Uterus (tissue), 2 donors: ENCODE measurements around the gene PBX1.

ENCODE experiments used
- POLR2A ChIP-seq, 2 donors: fragments of 450-650 bp; IDR thresholded peaks; one replicate each; pipeline ENCODE4 v1.6.1; 2016; ENCODE audit warnings: antibody characterized with exemption in 2 of 2, mild to moderate bottlenecking in 1 of 2, moderate library complexity in 1 of 2
- TF ChIP-seq, protein P1 (sequence below), 4 experiments: fragments of 200-600 bp in 2 of 4; fragments of 450-650 bp in 2 of 4; sonication (generic) in 2 of 4; IDR thresholded peaks; one replicate each; pipeline ENCODE4 v1.5.1; 2016 to 2019; ENCODE audit warnings: antibody characterized with exemption in 4 of 4, mild to moderate bottlenecking in 2 of 4, moderate library complexity in 1 of 4

- TF ChIP-seq, protein P1, sequence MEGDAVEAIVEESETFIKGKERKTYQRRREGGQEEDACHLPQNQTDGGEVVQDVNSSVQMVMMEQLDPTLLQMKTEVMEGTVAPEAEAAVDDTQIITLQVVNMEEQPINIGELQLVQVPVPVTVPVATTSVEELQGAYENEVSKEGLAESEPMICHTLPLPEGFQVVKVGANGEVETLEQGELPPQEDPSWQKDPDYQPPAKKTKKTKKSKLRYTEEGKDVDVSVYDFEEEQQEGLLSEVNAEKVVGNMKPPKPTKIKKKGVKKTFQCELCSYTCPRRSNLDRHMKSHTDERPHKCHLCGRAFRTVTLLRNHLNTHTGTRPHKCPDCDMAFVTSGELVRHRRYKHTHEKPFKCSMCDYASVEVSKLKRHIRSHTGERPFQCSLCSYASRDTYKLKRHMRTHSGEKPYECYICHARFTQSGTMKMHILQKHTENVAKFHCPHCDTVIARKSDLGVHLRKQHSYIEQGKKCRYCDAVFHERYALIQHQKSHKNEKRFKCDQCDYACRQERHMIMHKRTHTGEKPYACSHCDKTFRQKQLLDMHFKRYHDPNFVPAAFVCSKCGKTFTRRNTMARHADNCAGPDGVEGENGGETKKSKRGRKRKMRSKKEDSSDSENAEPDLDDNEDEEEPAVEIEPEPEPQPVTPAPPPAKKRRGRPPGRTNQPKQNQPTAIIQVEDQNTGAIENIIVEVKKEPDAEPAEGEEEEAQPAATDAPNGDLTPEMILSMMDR (IDR thresholded peaks at IDR 0.05), result no peak
- no peak for TF ChIP-seq POLR2A (IDR thresholded peaks at IDR 0.05)
These were observed 254.8 kb downstream of the PBX1 start for GRCh38 chr1:164813776-164814175.
